HUES48 (cell line): ENCODE measurements around the gene DZIP1.

Experiments
- H3K27ac ChIP-seq: one replicate; pipeline ENCODE4 v1.7.0; 2013; ENCODE audit warnings: low read depth, low read length, inconsistent platforms
- H3K27me3 ChIP-seq: 2 replicates; pipeline ENCODE4 v1.6.1; 2013; ENCODE audit warnings: mild to moderate bottlenecking, low read length; ENCODE audit not compliant: control insufficient read depth, insufficient read depth
- H3K36me3 ChIP-seq: 2 replicates; pipeline ENCODE4 v1.6.1; 2013; ENCODE audit warnings: low read length; ENCODE audit not compliant: control insufficient read depth, insufficient read depth
- H3K4me1 ChIP-seq: 2 replicates; pipeline ENCODE4 v1.6.1; 2013; ENCODE audit warnings: mild to moderate bottlenecking, low read length; ENCODE audit not compliant: control insufficient read depth, insufficient read depth
- H3K4me3 ChIP-seq: 2 replicates; pipeline ENCODE4 v1.5.1; 2013; ENCODE audit warnings: mild to moderate bottlenecking, low read depth, low read length
- H3K9ac ChIP-seq: 2 replicates; pipeline ENCODE4 v1.6.1; 2013; ENCODE audit warnings: mild to moderate bottlenecking, low read depth, low read length, moderate library complexity
- H3K9me3 ChIP-seq: 2 replicates; pipeline ENCODE4 v1.6.1; 2013; ENCODE audit warnings: low read length; ENCODE audit not compliant: control insufficient read depth, insufficient read depth

Gene DZIP1

DNA sequence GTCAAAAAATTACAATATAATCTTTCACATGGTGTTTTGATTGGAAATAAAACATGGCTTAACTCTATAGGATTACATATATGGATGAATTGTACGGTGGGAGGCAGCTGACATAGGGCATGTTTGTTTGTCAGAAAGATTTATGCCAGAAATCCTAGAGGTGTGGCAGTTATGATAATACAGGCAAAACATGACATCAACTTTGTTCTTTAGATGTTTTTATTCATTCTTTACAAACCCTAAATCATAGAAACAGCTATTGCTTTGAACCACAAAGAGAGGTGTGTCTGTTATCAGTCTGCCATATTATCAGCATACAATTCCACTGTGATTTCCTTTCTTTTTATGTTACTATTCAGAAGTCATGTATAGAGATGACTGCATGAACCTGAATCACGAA, 100.2 kb downstream of the DZIP1 start:
- no peak overlapping the region for H3K27ac ChIP-seq
- H3K4me3 ChIP-seq = no peak overlapping the region
- H3K9ac ChIP-seq = no peak overlapping the region
- peaks cover 15% of the 10 kb centered on the region for H3K4me1 ChIP-seq
- no peaks in the 10 kb centered on the region for H3K9me3 ChIP-seq
- no peaks in the 10 kb centered on the region for H3K27me3 ChIP-seq
- H3K36me3 ChIP-seq = no peaks in the 10 kb centered on the region

DNA sequence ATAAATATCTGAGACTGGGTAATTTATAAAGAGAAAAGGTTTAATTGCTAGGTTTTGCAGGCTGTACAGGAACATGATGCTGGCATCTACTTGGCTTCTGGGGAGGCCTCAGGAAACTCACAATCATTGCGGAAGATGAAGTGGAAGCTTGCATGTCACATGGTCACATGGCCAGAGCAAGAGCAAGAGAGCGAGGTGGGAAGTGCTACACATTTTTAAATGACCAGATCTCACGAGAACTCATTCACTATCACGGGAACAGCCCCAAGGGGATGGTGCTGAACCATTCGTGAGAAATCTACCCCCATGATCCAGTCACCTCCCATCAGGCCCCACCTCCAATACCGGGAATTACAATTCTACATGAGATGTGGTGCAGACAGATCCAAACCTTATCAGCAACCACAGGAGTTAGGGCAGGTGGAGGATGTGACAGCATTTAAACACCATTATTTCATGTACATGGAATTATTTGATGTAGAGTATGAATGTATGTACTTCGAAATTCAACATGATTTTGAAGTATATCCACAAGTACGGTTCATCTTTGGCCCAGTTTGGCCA, 102.5 kb downstream of the DZIP1 start:
- Histone ChIP-seq H3K27me3 (no peaks in the 10 kb centered on the region), H3K27ac (no peak overlapping the region), H3K36me3 (no peaks in the 10 kb centered on the region), H3K9ac (no peak overlapping the region), H3K9me3 (no peaks in the 10 kb centered on the region), H3K4me3 (no peak overlapping the region), H3K4me1 (peaks cover under 1% of the 10 kb centered on the region; the same call in 1 of the 2 replicates)

DNA sequence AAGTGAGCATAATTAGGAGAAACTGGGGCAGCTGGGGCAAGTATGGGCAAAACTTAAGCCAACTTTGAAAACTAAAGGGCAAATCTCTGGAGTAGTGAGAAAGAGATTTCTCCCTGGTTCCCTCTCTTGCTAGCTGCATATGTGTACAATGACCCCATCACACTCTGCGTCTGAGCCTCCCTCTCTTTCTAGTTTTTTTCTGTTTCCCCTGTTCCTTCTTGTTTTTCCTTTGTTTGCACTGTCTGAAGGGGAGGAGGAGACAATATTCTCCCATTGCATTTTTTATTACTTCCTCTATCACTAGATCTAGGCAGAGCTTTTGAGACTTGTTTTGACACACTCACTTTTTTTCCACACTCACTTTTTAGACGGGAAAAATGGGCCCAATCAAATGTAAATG, 103.2 kb downstream of the DZIP1 start:
- Histone ChIP-seq H3K27ac (no peak overlapping the region), H3K9me3 (no peaks in the 10 kb centered on the region), H3K9ac (no peak overlapping the region), H3K4me3 (no peak overlapping the region), H3K27me3 (no peaks in the 10 kb centered on the region), H3K4me1 (peaks cover 2% of the 10 kb centered on the region; the same call in 1 of the 2 replicates), H3K36me3 (no peaks in the 10 kb centered on the region)

DNA sequence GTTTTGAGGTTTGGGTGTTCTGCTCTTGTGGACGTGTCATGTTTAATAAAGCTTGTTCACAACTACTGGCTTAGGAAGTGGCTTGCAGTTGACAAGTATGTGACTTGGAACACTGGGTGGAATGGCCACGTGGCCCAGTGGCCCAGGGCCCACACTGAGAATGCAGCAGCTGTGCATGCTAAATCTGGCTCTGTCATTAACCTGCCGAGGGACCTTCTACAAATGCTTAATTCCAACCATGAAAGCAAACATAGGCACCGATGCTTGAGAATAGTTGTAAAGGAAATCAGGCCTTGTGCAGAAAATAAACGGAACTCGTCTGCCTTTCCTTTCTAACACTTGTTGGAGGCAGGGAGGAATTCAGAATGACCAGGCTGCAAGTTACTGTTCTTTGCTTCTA, 103.6 kb downstream of the DZIP1 start:
- no peak overlapping the region for H3K4me3 ChIP-seq
- no peak overlapping the region for H3K27ac ChIP-seq
- H3K9ac ChIP-seq = no peak overlapping the region
- no peaks in the 10 kb centered on the region for H3K36me3 ChIP-seq
- no peaks in the 10 kb centered on the region for H3K9me3 ChIP-seq
- H3K27me3 ChIP-seq = no peaks in the 10 kb centered on the region
- H3K4me1 ChIP-seq = peaks cover 2% of the 10 kb centered on the region; the same call in 1 of the 2 replicates

DNA sequence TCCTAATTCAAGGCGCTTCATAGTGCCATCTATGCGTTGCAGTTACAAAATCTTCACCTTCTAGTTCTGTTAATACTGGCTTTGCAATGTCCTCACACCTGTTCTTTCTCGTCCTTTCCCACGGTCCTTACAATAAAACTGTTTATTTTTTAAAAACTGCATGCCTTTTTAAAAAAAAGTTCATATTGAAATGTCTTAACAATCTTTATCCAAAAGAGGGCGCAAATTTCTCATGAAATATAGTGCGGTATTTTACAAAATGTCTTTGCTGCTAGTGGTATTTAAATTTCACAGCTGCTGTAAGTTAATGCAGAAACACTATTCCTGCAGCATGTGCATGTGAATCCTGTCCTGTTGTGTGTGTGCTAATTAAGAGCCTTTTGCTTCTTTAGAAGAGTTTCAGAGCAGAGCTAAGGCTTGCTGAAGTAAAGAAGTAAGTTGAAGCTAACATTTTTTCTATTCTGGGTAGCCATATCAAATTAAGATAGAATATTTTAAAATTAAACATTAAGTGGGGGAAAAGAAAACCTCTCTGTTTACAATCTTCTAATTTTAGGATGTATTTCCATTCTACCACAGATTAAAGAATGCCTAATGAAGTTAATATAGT, 107.8 kb downstream of the DZIP1 start:
- no peaks in the 10 kb centered on the region for H3K36me3 ChIP-seq
- H3K4me3 ChIP-seq = no peak overlapping the region
- no peaks in the 10 kb centered on the region for H3K9me3 ChIP-seq
- no peak overlapping the region for H3K27ac ChIP-seq
- H3K27me3 ChIP-seq = no peaks in the 10 kb centered on the region
- H3K9ac ChIP-seq = no peak overlapping the region
- peaks cover 10% of the 10 kb centered on the region for H3K4me1 ChIP-seq

DNA sequence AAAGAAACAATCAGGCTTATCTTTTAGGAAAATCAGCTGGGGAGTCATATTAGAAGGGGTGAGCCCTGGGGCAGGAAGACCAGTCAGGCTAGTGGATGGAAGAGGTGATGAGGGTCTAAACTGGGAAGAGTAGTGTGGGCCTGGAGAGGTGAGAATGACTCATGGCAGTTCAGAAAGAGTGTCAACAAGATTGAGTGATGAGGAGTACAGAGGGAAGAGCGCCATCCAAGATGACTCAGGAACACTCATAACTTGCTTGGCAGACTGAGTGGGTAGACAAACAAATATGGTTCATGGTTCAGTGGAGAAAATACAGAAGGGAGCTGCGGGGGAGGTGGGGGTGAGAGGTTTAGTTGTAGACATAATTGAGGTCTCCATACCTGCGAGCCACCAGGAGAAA, 109.3 kb downstream of the DZIP1 start:
- Histone ChIP-seq H3K36me3 (no peaks in the 10 kb centered on the region), H3K9me3 (no peaks in the 10 kb centered on the region), H3K4me1 (peaks cover 10% of the 10 kb centered on the region), H3K27me3 (no peaks in the 10 kb centered on the region), H3K4me3 (no peak overlapping the region), H3K9ac (no peak overlapping the region), H3K27ac (no peak overlapping the region)

DNA sequence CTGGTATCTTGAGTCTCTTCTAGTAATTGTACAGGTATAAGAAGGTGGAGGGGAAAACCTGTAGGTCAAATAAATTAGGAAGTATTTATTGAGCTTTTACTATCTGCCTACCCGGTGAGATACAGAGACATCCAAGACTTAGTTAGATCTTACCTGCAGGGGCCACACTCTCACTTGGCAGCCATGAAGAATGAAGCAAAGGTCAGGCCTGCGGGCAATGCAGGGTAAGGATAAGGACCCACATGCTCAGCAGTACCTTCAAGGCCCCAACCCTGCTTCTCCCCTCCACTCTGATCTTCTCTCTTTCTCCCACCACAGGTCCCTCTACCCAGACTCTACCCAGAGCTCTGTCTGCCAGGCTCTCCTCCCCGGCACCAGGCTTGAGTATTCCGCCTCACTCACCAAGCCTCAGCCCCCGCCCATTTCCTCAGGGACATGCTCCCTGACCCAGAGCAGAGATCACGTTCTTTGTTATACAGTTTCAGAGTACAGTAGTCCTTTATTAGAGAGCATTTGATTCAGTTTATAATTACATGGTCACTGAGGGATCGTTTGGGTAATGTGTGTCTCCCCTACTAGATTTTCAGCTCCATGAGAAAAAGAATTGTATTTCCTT, 110.9 kb downstream of the DZIP1 start:
- peaks cover 10% of the 10 kb centered on the region for H3K4me1 ChIP-seq

DNA sequence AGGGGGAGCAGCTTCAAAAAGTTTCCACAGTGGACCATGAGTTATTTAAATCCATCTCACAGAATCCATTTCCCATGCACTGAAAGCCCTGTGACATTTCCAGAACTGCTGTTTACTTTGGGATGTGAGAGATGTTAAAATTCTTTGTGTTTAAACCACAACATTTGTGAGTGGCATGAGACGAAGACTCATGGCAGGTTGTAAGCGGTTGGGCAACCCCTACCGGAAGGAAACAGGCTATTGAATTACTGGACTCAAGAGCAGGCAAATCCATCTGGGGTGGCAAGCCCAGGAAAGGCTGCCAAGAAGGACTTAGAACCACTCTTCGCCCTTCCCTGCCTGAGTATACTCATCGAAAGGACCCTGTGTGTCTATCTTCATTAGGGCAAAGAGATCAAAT, 114.3 kb downstream of the DZIP1 start:
- Histone ChIP-seq H3K27ac (no peak overlapping the region), H3K27me3 (no peaks in the 10 kb centered on the region), H3K4me3 (no peak overlapping the region)

More for the DNA sequence above, 110.9 kb downstream of the DZIP1 start:
- H3K9me3 ChIP-seq = no peaks in the 10 kb centered on the region
- no peak overlapping the region for H3K4me3 ChIP-seq
- H3K36me3 ChIP-seq = no peaks in the 10 kb centered on the region
- no peak overlapping the region for H3K27ac ChIP-seq
- H3K9ac ChIP-seq = 0 out of 2 replicates have a peak overlapping the region, but pooled peaks have one; percentile 52
- no peaks in the 10 kb centered on the region for H3K27me3 ChIP-seq

More for the DNA sequence above, 114.3 kb downstream of the DZIP1 start:
- H3K36me3 ChIP-seq = no peaks in the 10 kb centered on the region
- H3K9me3 ChIP-seq = no peaks in the 10 kb centered on the region
- no peak overlapping the region for H3K9ac ChIP-seq
- peaks cover 8% of the 10 kb centered on the region for H3K4me1 ChIP-seq
